Peyer's patch (tissue), 4 donors: ENCODE measurements around the gene FTHL17. TPM values are rescaled to one million over a fixed set of nuclear protein-coding genes. Genes with fewer than 3 reads are reported as not detected.

Source experiments
- DNase-seq, 3 donors: peaks; one replicate each; pipeline ENCODE4 v3.0.0-alpha.2; 2017 to 2019
- H3K27ac ChIP-seq, 4 donors: fragments of 200-600 bp; sonication (generic); one replicate each; pipeline ENCODE4 v1.5.1; 2016 to 2019
- H3K27me3 ChIP-seq, 2 donors: fragments of 200-600 bp; sonication (generic); one replicate each; pipeline ENCODE4 v1.5.1; 2019
- H3K36me3 ChIP-seq, 3 donors: fragments of 200-600 bp; sonication (generic); one replicate each; pipeline ENCODE4 v1.5.1; 2016 to 2019
- H3K4me1 ChIP-seq, 4 donors: fragments of 200-600 bp; sonication (generic); one replicate each; pipeline ENCODE4 v1.5.1; 2016 to 2019
- H3K4me3 ChIP-seq, 4 donors: fragments of 200-600 bp; sonication (generic); 1 replicate in 3 of 4; 2 replicates in 1 of 4; pipeline ENCODE4 v1.5.1; 2016 to 2019; ENCODE audit warnings: mild to moderate bottlenecking in 1 of 4
- H3K9me3 ChIP-seq, 4 donors: fragments of 200-600 bp; sonication (generic); one replicate each; pipeline ENCODE4 v1.5.1; 2016 to 2019; ENCODE audit warnings: mild to moderate bottlenecking in 1 of 4
- POLR2A ChIP-seq, 2 donors: fragments of 450-650 bp; IDR thresholded peaks; one replicate each; pipeline ENCODE4 v1.5.1; 2017; ENCODE audit warnings: antibody characterized with exemption in 2 of 2, mild to moderate bottlenecking in 2 of 2, moderate library complexity in 2 of 2
- total RNA-seq, 4 donors: library from RNA; depleted of rRNA; stranded (reverse); fragments of >200 nt; gene quantifications; one replicate each; pipeline ENCODE4 v1.1.0, GENCODE V29; 2016
- TF ChIP-seq, protein P1 (sequence below), 6 experiments: fragments of 450-650 bp in 4 of 6; fragments of 200-600 bp in 2 of 6; sonication (generic) in 1 of 6; IDR thresholded peaks; one replicate each; pipeline ENCODE4 v1.5.1; 2017 to 2019; ENCODE audit warnings: antibody characterized with exemption in 6 of 6, mild to moderate bottlenecking in 3 of 6, moderate library complexity in 1 of 6

Gene FTHL17
- total RNA-seq, 4 donors from 2014 or later = not detected

DNA sequence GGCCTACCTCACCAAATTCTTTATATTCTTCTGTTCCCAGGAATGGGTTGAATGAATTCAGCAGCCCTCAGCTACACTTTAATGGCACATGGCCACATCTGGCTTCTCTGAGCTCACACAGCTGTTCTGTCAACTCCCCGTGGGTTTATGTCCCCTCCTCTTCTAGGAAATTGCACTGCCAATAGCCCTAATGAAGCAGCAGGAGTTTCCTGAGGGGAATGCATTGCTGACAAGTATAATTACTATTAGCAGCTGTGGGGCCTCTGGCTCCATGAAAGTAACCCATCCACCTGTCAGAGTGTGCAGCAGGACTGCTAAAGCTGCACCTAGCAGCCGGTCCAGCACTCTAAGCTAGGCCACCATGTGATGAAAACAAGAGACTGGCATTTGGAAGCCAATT, 50.3 kb downstream of the FTHL17 start:
- TF ChIP-seq, protein P1, sequence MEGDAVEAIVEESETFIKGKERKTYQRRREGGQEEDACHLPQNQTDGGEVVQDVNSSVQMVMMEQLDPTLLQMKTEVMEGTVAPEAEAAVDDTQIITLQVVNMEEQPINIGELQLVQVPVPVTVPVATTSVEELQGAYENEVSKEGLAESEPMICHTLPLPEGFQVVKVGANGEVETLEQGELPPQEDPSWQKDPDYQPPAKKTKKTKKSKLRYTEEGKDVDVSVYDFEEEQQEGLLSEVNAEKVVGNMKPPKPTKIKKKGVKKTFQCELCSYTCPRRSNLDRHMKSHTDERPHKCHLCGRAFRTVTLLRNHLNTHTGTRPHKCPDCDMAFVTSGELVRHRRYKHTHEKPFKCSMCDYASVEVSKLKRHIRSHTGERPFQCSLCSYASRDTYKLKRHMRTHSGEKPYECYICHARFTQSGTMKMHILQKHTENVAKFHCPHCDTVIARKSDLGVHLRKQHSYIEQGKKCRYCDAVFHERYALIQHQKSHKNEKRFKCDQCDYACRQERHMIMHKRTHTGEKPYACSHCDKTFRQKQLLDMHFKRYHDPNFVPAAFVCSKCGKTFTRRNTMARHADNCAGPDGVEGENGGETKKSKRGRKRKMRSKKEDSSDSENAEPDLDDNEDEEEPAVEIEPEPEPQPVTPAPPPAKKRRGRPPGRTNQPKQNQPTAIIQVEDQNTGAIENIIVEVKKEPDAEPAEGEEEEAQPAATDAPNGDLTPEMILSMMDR (IDR thresholded peaks at IDR 0.05) = no peak
- TF ChIP-seq POLR2A (IDR thresholded peaks at IDR 0.05) = no peak
- DNase-seq = no peak
- H3K9me3 ChIP-seq = no peaks in the 10 kb centered on the region
- H3K27ac ChIP-seq = no peak overlapping the region
- no peaks in the 10 kb centered on the region for H3K27me3 ChIP-seq
- no peak overlapping the region for H3K4me3 ChIP-seq
- H3K4me1 ChIP-seq = no peaks in the 10 kb centered on the region
- H3K36me3 ChIP-seq = no peaks in the 10 kb centered on the region

Other genes with a start within 250 kb of the FTHL17 start
- 10 to 100 TPM; 26.1 to 34.7 (median 27.0) TPM for gene TAB3, start 182.8 kb downstream of the FTHL17 start, total RNA-seq